H9 (cell line): ENCODE results near the gene ACADL. TPM values are rescaled to one million over a fixed set of nuclear protein-coding genes. Genes with fewer than 3 reads are reported as not detected.

Source experiments
- DNase-seq: peaks from one replicate; pipeline ENCODE4 v3.0.0-alpha.2; 2017
- H2AFZ ChIP-seq: one replicate; pipeline ENCODE4 v1.6.1; 2013; ENCODE audit warnings: mild to moderate bottlenecking, low read length, control low read depth, moderate library complexity
- H2AK5ac ChIP-seq: 2 replicates; pipeline ENCODE4 v1.6.1; 2013; ENCODE audit warnings: low read length, control low read depth, mixed read lengths; ENCODE audit not compliant: insufficient read length
- H2BK120ac ChIP-seq: one replicate; pipeline ENCODE4 v1.6.1; 2013; ENCODE audit warnings: low read depth, mild to moderate bottlenecking, low read length, control low read depth, inconsistent platforms; ENCODE audit not compliant: poor library complexity, severe bottlenecking
- H2BK12ac ChIP-seq: 2 replicates; pipeline ENCODE4 v1.6.1; 2013; ENCODE audit warnings: low read length, control low read depth, mixed read lengths, low read depth; ENCODE audit not compliant: insufficient read length
- H2BK15ac ChIP-seq: 2 replicates; pipeline ENCODE4 v1.6.1; 2013; ENCODE audit warnings: low read depth, low read length, control low read depth
- H2BK20ac ChIP-seq: one replicate; pipeline ENCODE4 v1.6.1; 2013; ENCODE audit warnings: low read depth, mild to moderate bottlenecking, low read length, control low read depth, inconsistent platforms; ENCODE audit not compliant: poor library complexity, severe bottlenecking
- H2BK5ac ChIP-seq: 2 replicates; pipeline ENCODE4 v1.6.1; 2013; ENCODE audit warnings: low read length, control low read depth, mixed read lengths; ENCODE audit not compliant: insufficient read length
- H3K14ac ChIP-seq: 2 replicates; pipeline ENCODE4 v1.6.1; 2013; ENCODE audit warnings: low read length, control low read depth; ENCODE audit not compliant: insufficient read depth
- H3K18ac ChIP-seq: 2 replicates; pipeline ENCODE4 v1.6.1; 2013; ENCODE audit warnings: low read depth, mild to moderate bottlenecking, mixed read lengths, low read length, control low read depth; ENCODE audit not compliant: insufficient read length
- H3K23ac ChIP-seq: 2 replicates; pipeline ENCODE4 v1.6.1; 2013; ENCODE audit warnings: low read length, control low read depth, mixed read lengths, low read depth; ENCODE audit not compliant: insufficient read length
- H3K23me2 ChIP-seq: 2 replicates; pipeline ENCODE4 v1.6.1; 2013; ENCODE audit warnings: low read depth, mild to moderate bottlenecking, mixed read lengths, low read length, control low read depth; ENCODE audit not compliant: insufficient read length, poor library complexity, severe bottlenecking
- H3K27ac ChIP-seq: 2 replicates; pipeline ENCODE4 v1.5.1; 2013; ENCODE audit warnings: low read length, control low read depth, mixed read lengths, low read depth; ENCODE audit not compliant: insufficient read length
- H3K27me3 ChIP-seq: 2 replicates; pipeline ENCODE4 v1.6.1; 2013; ENCODE audit warnings: low read length, control low read depth, inconsistent platforms; ENCODE audit not compliant: insufficient read depth
- H3K4ac ChIP-seq: 2 replicates; pipeline ENCODE4 v1.6.1; 2013; ENCODE audit warnings: low read depth, mild to moderate bottlenecking, control low read depth, inconsistent platforms, low read length, moderate library complexity
- H3K4me1 ChIP-seq: 2 replicates; pipeline ENCODE4 v1.6.1; 2013; ENCODE audit warnings: low read length, control low read depth, inconsistent platforms; ENCODE audit not compliant: insufficient read depth
- H3K4me2 ChIP-seq: 2 replicates; pipeline ENCODE4 v1.6.1; 2013; ENCODE audit warnings: low read length, control low read depth, mixed read lengths; ENCODE audit not compliant: insufficient read length, insufficient read depth
- H3K56ac ChIP-seq: 2 replicates; pipeline ENCODE4 v1.6.1; 2013; ENCODE audit warnings: low read depth, mild to moderate bottlenecking, mixed read lengths, low read length, control low read depth; ENCODE audit not compliant: insufficient read length
- H3K79me1 ChIP-seq: 2 replicates; pipeline ENCODE4 v1.6.1; 2013; ENCODE audit warnings: low read depth, mild to moderate bottlenecking, moderate library complexity, low read length, control low read depth, inconsistent platforms; ENCODE audit not compliant: insufficient read depth, poor library complexity, severe bottlenecking
- H3K79me2 ChIP-seq: 2 replicates; pipeline ENCODE4 v1.6.1; 2013; ENCODE audit warnings: low read length, control low read depth, inconsistent platforms; ENCODE audit not compliant: insufficient read depth
- H3K9ac ChIP-seq: 2 replicates; pipeline ENCODE4 v1.6.1; 2013; ENCODE audit warnings: low read length, control low read depth, mixed read lengths; ENCODE audit not compliant: insufficient read length; ENCODE audit errors: extremely low read depth
- H3K9me3 ChIP-seq: one replicate; pipeline ENCODE4 v1.6.1; 2013; ENCODE audit warnings: low read depth, low read length, inconsistent platforms; ENCODE audit not compliant: control insufficient read depth
- H3T11ph ChIP-seq: one replicate; pipeline ENCODE4 v1.6.1; 2013; ENCODE audit warnings: mild to moderate bottlenecking, low read length, control low read depth, inconsistent platforms
- H4K20me1 ChIP-seq: one replicate; pipeline ENCODE4 v1.6.1; 2013; ENCODE audit not compliant: control insufficient read depth, insufficient read length, insufficient read depth
- H4K5ac ChIP-seq: 2 replicates; pipeline ENCODE4 v1.6.1; 2013; ENCODE audit warnings: low read depth, mild to moderate bottlenecking, mixed read lengths, low read length, control low read depth; ENCODE audit not compliant: insufficient read length
- H4K8ac ChIP-seq: replicated peaks from 2 replicates; pipeline ENCODE4 v1.6.1; 2013; ENCODE audit warnings: low read length, control low read depth, mixed read lengths, low read depth; ENCODE audit not compliant: insufficient read length
- H4K91ac ChIP-seq: 2 replicates; pipeline ENCODE4 v1.6.1; 2013; ENCODE audit warnings: low read depth, mild to moderate bottlenecking, moderate library complexity, mixed read lengths, low read length, control low read depth; ENCODE audit not compliant: insufficient read length
- H3K27ac Mint-ChIP-seq, 3 experiments: 2 replicates in 2 of 3; 3 replicates in 1 of 3; pipeline ENCODE4 v1.8.0; 2020 to 2021; ENCODE audit warnings: mixed read lengths in 3 of 3, mild to moderate bottlenecking in 1 of 3, moderate library complexity in 1 of 3
- H3K27me3 Mint-ChIP-seq: 2 replicates; pipeline ENCODE4 v1.8.0; 2021; ENCODE audit warnings: low read depth, mild to moderate bottlenecking, moderate library complexity, mixed read lengths
- H3K36me3 Mint-ChIP-seq, 3 experiments: 2 replicates in 2 of 3; 3 replicates in 1 of 3; pipeline ENCODE4 v1.8.0; 2020 to 2021; ENCODE audit warnings: low read depth in 3 of 3, mixed read lengths in 3 of 3; ENCODE audit not compliant: insufficient read depth in 1 of 3
- H3K4me1 Mint-ChIP-seq, 2 experiments: 2 replicates each; pipeline ENCODE4 v1.8.0; 2020; ENCODE audit warnings: mixed read lengths in 2 of 2
- H3K4me3 Mint-ChIP-seq, 2 experiments: 2 replicates in 1 of 2; 3 replicates in 1 of 2; pipeline ENCODE4 v1.8.0; 2020 to 2021; ENCODE audit warnings: mild to moderate bottlenecking in 2 of 2, mixed read lengths in 2 of 2, moderate library complexity in 1 of 2
- H3K9me3 Mint-ChIP-seq, 2 experiments: 2 replicates in 1 of 2; 3 replicates in 1 of 2; pipeline ENCODE4 v1.8.0; 2020; ENCODE audit warnings: mild to moderate bottlenecking in 2 of 2, mixed read lengths in 2 of 2, moderate library complexity in 1 of 2
- WGBS: extraction: QIAGEN DNeasy Blood & Tissue Kit; methylation state at CpG from one replicate; pipeline ENCODE4 v1.1.7; 2013; ENCODE audit warnings: missing lambda C conversion rate, low lambda C conversion rate, mixed read lengths; ENCODE audit not compliant: insufficient read length; ENCODE audit errors: extremely low coverage; 5-methylcytosine and 5-hydroxymethylcytosine counted together
- total RNA-seq: library from RNA; stranded (reverse); gene quantifications from 2 replicates; pipeline ENCODE4 v1.2.1, GENCODE V29; 2021
- TF ChIP-seq, protein P1 (sequence below): fragments of 200-600 bp; sonication (generic); conservative IDR thresholded peaks from 3 replicates; pipeline ENCODE4 v1.8.0; 2021; ENCODE audit warnings: antibody characterized with exemption, mild to moderate bottlenecking

The ACADL gene
- total RNA-seq, 1 experiment from 2014 or later = 0.26 TPM

DNA sequence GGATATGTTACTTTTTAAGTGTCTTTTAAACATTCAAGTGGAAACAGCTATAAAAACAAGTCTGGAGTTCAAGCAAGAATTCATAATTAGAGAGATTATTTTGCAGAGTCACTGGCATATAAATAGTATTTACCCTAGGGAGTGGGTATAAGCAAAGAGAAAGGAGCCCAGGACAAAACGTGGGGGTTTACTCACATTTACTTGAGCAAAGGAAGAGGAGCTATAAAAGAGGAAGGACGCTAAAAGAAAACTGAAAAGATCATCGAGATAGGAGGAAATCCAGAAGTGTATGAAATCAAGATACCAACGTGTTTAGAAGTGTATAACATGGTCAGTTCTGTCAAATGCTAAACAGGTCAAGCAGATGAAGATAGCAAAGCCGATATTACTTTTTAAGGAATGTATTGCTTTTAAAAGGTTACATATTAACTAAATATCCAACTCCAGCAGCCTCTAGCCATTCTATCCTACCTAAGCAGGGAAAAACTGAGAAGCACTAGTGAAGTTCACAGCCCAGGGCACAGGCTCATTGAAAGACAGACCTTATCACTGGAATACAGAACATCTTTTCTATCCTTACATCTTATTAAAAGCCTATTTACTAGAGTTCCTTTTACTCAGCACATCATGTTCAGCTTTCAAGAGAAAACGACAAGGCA lies 62.7 kb downstream of the ACADL start:
- Histone ChIP-seq H3K23ac (no peak overlapping the region), H4K20me1 (no peaks in the 10 kb centered on the region), H4K5ac (no peak overlapping the region), H3T11ph (no peak overlapping the region), H3K79me2 (no peaks in the 10 kb centered on the region), H3K27me3 (no peaks in the 10 kb centered on the region), H2BK20ac (no peak overlapping the region), H3K79me1 (peaks cover 6% of the 10 kb centered on the region), H2BK5ac (no peak overlapping the region), H3K14ac (no peak overlapping the region), H2BK15ac (no peak overlapping the region), H3K4me1 (no peaks in the 10 kb centered on the region), H3K23me2 (no peaks in the 10 kb centered on the region), H3K18ac (no peak overlapping the region), H2AK5ac (no peak overlapping the region), H4K8ac (no peak overlapping the region), H3K27ac (no peak overlapping the region), H2AFZ (no peak overlapping the region), H3K4ac (no peak overlapping the region), H2BK120ac (no peak overlapping the region), H2BK12ac (no peak overlapping the region), H3K56ac (no peak overlapping the region), H3K9me3 (no peaks in the 10 kb centered on the region), H4K91ac (no peak overlapping the region), H3K4me2 (no peak overlapping the region), H3K9ac (no peak overlapping the region)
- no peaks in the 10 kb centered on the region for H3K27me3 Mint-ChIP-seq
- TF ChIP-seq, protein P1, sequence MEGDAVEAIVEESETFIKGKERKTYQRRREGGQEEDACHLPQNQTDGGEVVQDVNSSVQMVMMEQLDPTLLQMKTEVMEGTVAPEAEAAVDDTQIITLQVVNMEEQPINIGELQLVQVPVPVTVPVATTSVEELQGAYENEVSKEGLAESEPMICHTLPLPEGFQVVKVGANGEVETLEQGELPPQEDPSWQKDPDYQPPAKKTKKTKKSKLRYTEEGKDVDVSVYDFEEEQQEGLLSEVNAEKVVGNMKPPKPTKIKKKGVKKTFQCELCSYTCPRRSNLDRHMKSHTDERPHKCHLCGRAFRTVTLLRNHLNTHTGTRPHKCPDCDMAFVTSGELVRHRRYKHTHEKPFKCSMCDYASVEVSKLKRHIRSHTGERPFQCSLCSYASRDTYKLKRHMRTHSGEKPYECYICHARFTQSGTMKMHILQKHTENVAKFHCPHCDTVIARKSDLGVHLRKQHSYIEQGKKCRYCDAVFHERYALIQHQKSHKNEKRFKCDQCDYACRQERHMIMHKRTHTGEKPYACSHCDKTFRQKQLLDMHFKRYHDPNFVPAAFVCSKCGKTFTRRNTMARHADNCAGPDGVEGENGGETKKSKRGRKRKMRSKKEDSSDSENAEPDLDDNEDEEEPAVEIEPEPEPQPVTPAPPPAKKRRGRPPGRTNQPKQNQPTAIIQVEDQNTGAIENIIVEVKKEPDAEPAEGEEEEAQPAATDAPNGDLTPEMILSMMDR = no peak
- H3K27ac Mint-ChIP-seq = peak overlapping the region in 1 of 3 experiments; percentile 36; a peak in 3 of 7 replicates
- H3K4me1 Mint-ChIP-seq = peaks cover 13 to 23% of the 10 kb centered on the region in 2 experiments
- no CpG with 5 or more reads among the region's 6 CpGs for WGBS
- no peak for DNase-seq
- no peak overlapping the region for H3K4me3 Mint-ChIP-seq
- H3K36me3 Mint-ChIP-seq = peaks cover 0 to 2% (median 0%) of the 10 kb centered on the region in 3 experiments; a peak in 2 of 7 replicates
- H3K9me3 Mint-ChIP-seq = no peaks in the 10 kb centered on the region
